ENCODE results near the gene STX18. TPM values are rescaled to one million over a fixed set of nuclear protein-coding genes. Genes with fewer than 3 reads are reported as not detected.

STX18 gene
- total and polyA plus RNA-seq, 4 donors, result 21.2 to 36.0 (median 27.9) TPM

GRCh38 chr4:4499438-4500123, 42.3 kb downstream of the STX18 start:
- H3K36me3 ChIP-seq (ENCODE audit: control insufficient read depth in 1 of 2, insufficient read depth in 2 of 2, low read length in 1 of 2), result no peaks in the 10 kb centered on the region
- H3K4me1 ChIP-seq (ENCODE audit: control insufficient read depth in 1 of 2, insufficient read depth in 2 of 2, low read length in 2 of 2), result peaks cover 0 to 2% of the 10 kb centered on the region in 2 donors
- no peak overlapping the region for H3K27ac ChIP-seq (ENCODE audit: low read depth in 1 of 2, low read length in 2 of 2)
- intact Hi-C loops (cut with DNase I), result no loop called here
- H3K4me3 ChIP-seq (ENCODE audit: low read length in 2 of 2), result no peak overlapping the region
- DNase-seq (no peak), ATAC-seq (ENCODE audit: low FRiP score) (no peak)
- no peaks in the 10 kb centered on the region for H3K9me3 ChIP-seq (ENCODE audit: control insufficient read depth, low read length)
- 82 to 85% methylated on average over 4 of the region's 4 CpGs for WGBS, 2 donors
- no peaks in the 10 kb centered on the region for H3K27me3 ChIP-seq (ENCODE audit: control insufficient read depth in 1 of 2, insufficient read depth in 2 of 2, low read length in 1 of 2)

- Histone ChIP-seq H3K9me3 (ENCODE audit: control insufficient read depth, low read length) (no peaks in the 10 kb centered on the region), H3K4me3 (ENCODE audit: low read length in 2 of 2) (no peak overlapping the region), H3K36me3 (ENCODE audit: control insufficient read depth in 1 of 2, insufficient read depth in 2 of 2, low read length in 1 of 2) (no peaks in the 10 kb centered on the region), H3K4me1 (ENCODE audit: control insufficient read depth in 1 of 2, insufficient read depth in 2 of 2, low read length in 2 of 2) (peaks cover 0 to 2% of the 10 kb centered on the region in 2 donors), H3K27ac (ENCODE audit: low read depth in 1 of 2, low read length in 2 of 2) (no peak overlapping the region), H3K27me3 (ENCODE audit: control insufficient read depth in 1 of 2, insufficient read depth in 2 of 2, low read length in 1 of 2) (no peaks in the 10 kb centered on the region)
- DNase-seq (peak in 1 of 2 donors; percentile 61), ATAC-seq (ENCODE audit: low FRiP score) (peak; percentile 68)
- 79 to 81% methylated on average over 9 of the region's 9 CpGs for WGBS, 2 donors
- intact Hi-C loops (cut with DNase I), result no loop called here
These were observed 45.1 kb downstream of the STX18 start for GRCh38 chr4:4496592-4497372.

GRCh38 chr4:4494882-4495281, 47.0 kb downstream of the STX18 start:
- intact Hi-C loops (cut with DNase I), result no loop called here
- no peak overlapping the region for H3K4me3 ChIP-seq (ENCODE audit: low read length in 2 of 2)
- DNase-seq (no peak), ATAC-seq (ENCODE audit: low FRiP score) (no peak)
- no peaks in the 10 kb centered on the region for H3K27me3 ChIP-seq (ENCODE audit: control insufficient read depth in 1 of 2, insufficient read depth in 2 of 2, low read length in 1 of 2)
- H3K27ac ChIP-seq (ENCODE audit: low read depth in 1 of 2, low read length in 2 of 2), result no peak overlapping the region
- no peaks in the 10 kb centered on the region for H3K9me3 ChIP-seq (ENCODE audit: control insufficient read depth, low read length)
- H3K36me3 ChIP-seq (ENCODE audit: control insufficient read depth in 1 of 2, insufficient read depth in 2 of 2, low read length in 1 of 2), result no peaks in the 10 kb centered on the region
- H3K4me1 ChIP-seq (ENCODE audit: control insufficient read depth in 1 of 2, insufficient read depth in 2 of 2, low read length in 2 of 2), result peaks cover 0 to 2% of the 10 kb centered on the region in 2 donors

GRCh38 chr4:4492161-4492847, 49.5 kb downstream of the STX18 start:
- Histone ChIP-seq H3K27me3 (ENCODE audit: control insufficient read depth in 1 of 2, insufficient read depth in 2 of 2, low read length in 1 of 2) (no peaks in the 10 kb centered on the region), H3K36me3 (ENCODE audit: control insufficient read depth in 1 of 2, insufficient read depth in 2 of 2, low read length in 1 of 2) (no peaks in the 10 kb centered on the region), H3K4me1 (ENCODE audit: control insufficient read depth in 1 of 2, insufficient read depth in 2 of 2, low read length in 2 of 2) (peaks cover 0 to 2% of the 10 kb centered on the region in 2 donors), H3K9me3 (ENCODE audit: control insufficient read depth, low read length) (no peaks in the 10 kb centered on the region), H3K4me3 (ENCODE audit: low read length in 2 of 2) (no peak overlapping the region), H3K27ac (ENCODE audit: low read depth in 1 of 2, low read length in 2 of 2) (no peak overlapping the region)
- DNase-seq (no peak), ATAC-seq (ENCODE audit: low FRiP score) (no peak)
- intact Hi-C loops (cut with DNase I), result no loop called here
- 67 to 68% methylated on average over 6 of the region's 6 CpGs for WGBS, 2 donors

GRCh38 chr4:4491396-4491893, 50.4 kb downstream of the STX18 start:
- Histone ChIP-seq H3K4me3 (ENCODE audit: low read length in 2 of 2) (no peak overlapping the region), H3K36me3 (ENCODE audit: control insufficient read depth in 1 of 2, insufficient read depth in 2 of 2, low read length in 1 of 2) (no peaks in the 10 kb centered on the region), H3K9me3 (ENCODE audit: control insufficient read depth, low read length) (no peaks in the 10 kb centered on the region), H3K27ac (ENCODE audit: low read depth in 1 of 2, low read length in 2 of 2) (no peak overlapping the region), H3K27me3 (ENCODE audit: control insufficient read depth in 1 of 2, insufficient read depth in 2 of 2, low read length in 1 of 2) (no peaks in the 10 kb centered on the region), H3K4me1 (ENCODE audit: control insufficient read depth in 1 of 2, insufficient read depth in 2 of 2, low read length in 2 of 2) (peaks cover 0 to 2% of the 10 kb centered on the region in 2 donors)
- ATAC-seq (ENCODE audit: low FRiP score) (no peak), DNase-seq (no peak)
- intact Hi-C loops (cut with DNase I), result no loop called here
- WGBS, 2 donors, result 87 to 91% methylated on average over 8 of the region's 8 CpGs

- intact Hi-C loops (cut with DNase I), result no loop called here
These were observed 51.0 kb downstream of the STX18 start for GRCh38 chr4:4490816-4491215.

GRCh38 chr4:4490041-4490440, 51.8 kb downstream of the STX18 start:
- ATAC-seq (ENCODE audit: low FRiP score), result no peak
- H3K4me3 ChIP-seq (ENCODE audit: low read length in 2 of 2), result no peak overlapping the region
- no peak for DNase-seq
- H3K4me1 ChIP-seq (ENCODE audit: control insufficient read depth in 1 of 2, insufficient read depth in 2 of 2, low read length in 2 of 2), result peaks cover 0 to 2% of the 10 kb centered on the region in 2 donors
- no peaks in the 10 kb centered on the region for H3K27me3 ChIP-seq (ENCODE audit: control insufficient read depth in 1 of 2, insufficient read depth in 2 of 2, low read length in 1 of 2)
- intact Hi-C loops (cut with DNase I), result no loop called here
- WGBS, 2 donors, result 93 to 98% methylated on average over 3 of the region's 3 CpGs
- H3K36me3 ChIP-seq (ENCODE audit: control insufficient read depth in 1 of 2, insufficient read depth in 2 of 2, low read length in 1 of 2), result no peaks in the 10 kb centered on the region
- H3K9me3 ChIP-seq (ENCODE audit: control insufficient read depth, low read length), result no peaks in the 10 kb centered on the region
- no peak overlapping the region for H3K27ac ChIP-seq (ENCODE audit: low read depth in 1 of 2, low read length in 2 of 2)

More at GRCh38 chr4:4490816-4491215, 51.0 kb downstream of the STX18 start:
- Histone ChIP-seq H3K4me3 (ENCODE audit: low read length in 2 of 2) (no peak overlapping the region), H3K36me3 (ENCODE audit: control insufficient read depth in 1 of 2, insufficient read depth in 2 of 2, low read length in 1 of 2) (no peaks in the 10 kb centered on the region), H3K27ac (ENCODE audit: low read depth in 1 of 2, low read length in 2 of 2) (no peak overlapping the region), H3K4me1 (ENCODE audit: control insufficient read depth in 1 of 2, insufficient read depth in 2 of 2, low read length in 2 of 2) (peaks cover 0 to 2% of the 10 kb centered on the region in 2 donors), H3K9me3 (ENCODE audit: control insufficient read depth, low read length) (no peaks in the 10 kb centered on the region), H3K27me3 (ENCODE audit: control insufficient read depth in 1 of 2, insufficient read depth in 2 of 2, low read length in 1 of 2) (no peaks in the 10 kb centered on the region)
- WGBS, 2 donors, result 87 to 88% methylated on average over 5 of the region's 5 CpGs
- ATAC-seq (ENCODE audit: low FRiP score), result no peak
- DNase-seq, result no peak

GRCh38 chr4:4488405-4489404, 53.1 kb downstream of the STX18 start:
- WGBS, 2 donors, result 46 to 47% methylated on average over 6 of the region's 6 CpGs
- no peaks in the 10 kb centered on the region for H3K4me1 ChIP-seq (ENCODE audit: control insufficient read depth in 1 of 2, insufficient read depth in 2 of 2, low read length in 2 of 2)
- intact Hi-C loops (cut with DNase I), result no loop called here
- ATAC-seq (ENCODE audit: low FRiP score) (peak; percentile 87), DNase-seq (peak in 1 of 2 donors; percentile 74)
- H3K27me3 ChIP-seq (ENCODE audit: control insufficient read depth in 1 of 2, insufficient read depth in 2 of 2, low read length in 1 of 2), result no peaks in the 10 kb centered on the region
- no peak overlapping the region for H3K27ac ChIP-seq (ENCODE audit: low read depth in 1 of 2, low read length in 2 of 2)
- no peaks in the 10 kb centered on the region for H3K36me3 ChIP-seq (ENCODE audit: control insufficient read depth in 1 of 2, insufficient read depth in 2 of 2, low read length in 1 of 2)
- no peaks in the 10 kb centered on the region for H3K9me3 ChIP-seq (ENCODE audit: control insufficient read depth, low read length)
- H3K4me3 ChIP-seq (ENCODE audit: low read length in 2 of 2), result no peak overlapping the region

Data from aorta (tissue), 5 donors.